ENCODE measurements around the gene MID1.
"Not testable (repeated sequence)": the region's sequence is repeated elsewhere in the genome, so short reads cannot be mapped to it uniquely, and the experiment has no call there.

DNA sequence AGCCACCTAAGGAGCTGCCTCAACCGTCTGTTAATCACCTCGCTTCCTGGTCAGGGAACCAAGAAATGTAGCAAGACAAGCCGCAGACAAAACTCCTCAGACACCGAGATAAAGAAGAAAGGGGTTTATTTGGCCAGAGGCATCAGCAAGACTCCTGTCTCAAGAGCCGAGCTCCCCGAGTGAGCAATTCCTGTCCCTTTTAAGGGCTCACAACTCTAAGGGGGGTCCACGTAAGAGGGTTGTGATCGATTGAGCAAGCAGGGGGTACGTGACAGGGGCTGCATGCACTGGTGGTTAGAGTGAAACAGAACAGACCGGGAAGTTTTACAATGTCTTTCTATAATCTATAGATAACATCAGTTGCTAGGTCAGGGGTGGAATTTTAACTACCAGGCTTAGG lies 30.6 kb downstream of the MID1 start:
- not testable (repeated sequence) for TF ChIP-seq CTCF (conservative IDR thresholded peaks at IDR 0.05); EZH2 (IDR thresholded peaks at IDR 0.05; ENCODE audit: low read depth)

Data from PC-9 (cell line).